ENCODE measurements around the gene MAN2B1. TPM values are rescaled to one million over a fixed set of nuclear protein-coding genes. Genes with fewer than 3 reads are reported as not detected.

Gene MAN2B1
- total and polyA plus RNA-seq, 2 of the 13 experiments (the other 11 are each of a cell fraction or from before 2014, with no cell fraction given), result 23.6 to 23.8 TPM

GRCh38 chr19:12681074-12681987, 14.8 kb upstream of the MAN2B1 start, which contains the start of gene DHPS (continued):
- peak; percentile 40; the same call in 1 of the 2 replicates for TF ChIP-seq ZBTB26 (CRISPR knock-in tag; IDR thresholded peaks at IDR 0.05; ENCODE audit: borderline replicate concordance)
- 0 out of 2 replicates have a peak, but pooled peaks have one; percentile 51 for TF ChIP-seq ZBTB43 (CRISPR knock-in tag; conservative IDR thresholded peaks at IDR 0.05)
- TF ChIP-seq DNMT1 (CRISPR knock-in tag; IDR thresholded peaks at IDR 0.05), result 0 out of 2 replicates have a peak, but pooled peaks have one; percentile 28
- TF ChIP-seq IRF2 (CRISPR knock-in tag; IDR thresholded peaks at IDR 0.05), result peak; percentile 47
- TF ChIP-seq BHLHE40 (IDR thresholded peaks at IDR 0.05; ENCODE audit: low read length), result peak; percentile 85
- TF ChIP-seq ZMYM3 (CRISPR knock-in tag; IDR thresholded peaks at IDR 0.05), result no peak
- TF ChIP-seq KAT8 (CRISPR knock-in tag; IDR thresholded peaks at IDR 0.05), result peak; percentile 93
- TF ChIP-seq MXD3 (CRISPR knock-in tag; IDR thresholded peaks at IDR 0.05), result peak; percentile 65
- TF ChIP-seq ISX (CRISPR knock-in tag; conservative IDR thresholded peaks at IDR 0.05), result no peak; the same call in 1 of the 2 replicates
- TF ChIP-seq IRX3 (CRISPR knock-in tag; IDR thresholded peaks at IDR 0.05; ENCODE audit: borderline replicate concordance, low read depth), result no peak
- no peak; a peak in 2 of 4 replicates for TF ChIP-seq ATF4 (CRISPR knock-in tag; IDR thresholded peaks at IDR 0.05)
- 0 out of 2 replicates have a peak, but pooled peaks have one; percentile 74 for TF ChIP-seq AKNA (CRISPR knock-in tag; IDR thresholded peaks at IDR 0.05; ENCODE audit: borderline replicate concordance)
- peak; percentile 71; the same call in 1 of the 2 replicates for TF ChIP-seq ELF4 (CRISPR knock-in tag; IDR thresholded peaks at IDR 0.05; ENCODE audit: borderline replicate concordance)
- TF ChIP-seq ZNF788 (CRISPR knock-in tag; IDR thresholded peaks at IDR 0.05; ENCODE audit: borderline replicate concordance), result peak; percentile 28; the same call in 1 of the 2 replicates
- TF ChIP-seq ZSCAN9 (CRISPR knock-in tag; IDR thresholded peaks at IDR 0.05; ENCODE audit: borderline replicate concordance), result 0 out of 2 replicates have a peak, but pooled peaks have one; percentile 32
- TF ChIP-seq ZBTB20 (CRISPR knock-in tag; IDR thresholded peaks at IDR 0.05; ENCODE audit: borderline replicate concordance, low read depth), result peak; percentile 80; the same call in 1 of the 2 replicates
- TF ChIP-seq SAP130 (CRISPR knock-in tag; IDR thresholded peaks at IDR 0.05; ENCODE audit: low read depth), result peak; percentile 80
- peak; percentile 81 for TF ChIP-seq ZNF546 (CRISPR knock-in tag; conservative IDR thresholded peaks at IDR 0.05)
- TF ChIP-seq ZNF441 (CRISPR knock-in tag; IDR thresholded peaks at IDR 0.05; ENCODE audit: borderline replicate concordance), result no peak

Data from HepG2 (cell line).